Activated CD4-positive, alpha-beta T cell treated with anti-CD3 and anti-CD28 coated beads for 36 hours (primary cell): ENCODE results near the gene METTL1. TPM values are rescaled to one million over a fixed set of nuclear protein-coding genes. Genes with fewer than 3 reads are reported as not detected.

Experiments
- ATAC-seq: fragments of 200-7000 bp; cut with Tn5 transposase; one replicate; pipeline ENCODE4 v1.10.0; 2021; ENCODE audit warnings: mild to moderate bottlenecking, moderate library complexity
- CTCF ChIA-PET: fragments of 350-600 bp; sonication (Branson Sonifier 250); formaldehyde crosslinking; loops from one replicate; lab custom pipeline; 2021; ENCODE audit warnings: antibody characterized with exemption; lab: Charles Lee
- POLR2A ChIA-PET: fragments of 350-600 bp; sonication (Branson Sonifier 250); formaldehyde crosslinking; loops from one replicate; lab custom pipeline; 2021; ENCODE audit warnings: antibody characterized with exemption, inconsistent platforms; lab: Charles Lee
- DNase-seq: peaks from one replicate; pipeline ENCODE4 v3.0.0-alpha.2; 2020
- H3K27ac Mint-ChIP-seq: one replicate; pipeline ENCODE4 v1.8.0; 2021; ENCODE audit warnings: mixed read lengths
- H3K27me3 Mint-ChIP-seq: one replicate; pipeline ENCODE4 v1.8.0; 2021; ENCODE audit warnings: mixed read lengths
- H3K36me3 Mint-ChIP-seq: one replicate; pipeline ENCODE4 v1.8.0; 2021; ENCODE audit warnings: low read depth, mixed read lengths
- H3K4me1 Mint-ChIP-seq: one replicate; pipeline ENCODE4 v1.8.0; 2021; ENCODE audit warnings: mixed read lengths
- H3K4me3 Mint-ChIP-seq: one replicate; pipeline ENCODE4 v1.8.0; 2021; ENCODE audit warnings: mild to moderate bottlenecking, moderate library complexity, mixed read lengths
- H3K9me3 Mint-ChIP-seq: one replicate; pipeline ENCODE4 v1.8.0; 2021; ENCODE audit warnings: low read depth, mixed read lengths
- intact Hi-C, 2 experiments: fragments of 100-400 bp; cut with DNase I in 1 of 2; cut with micrococcal nuclease in 1 of 2; formaldehyde crosslinking; loops; one replicate each; pipeline versions ENCODE4 v1.14.2 to v1.15.1; 2022 to 2024; cut with DNase I, micrococcal nuclease
- total RNA-seq, 2 experiments: library from RNA; stranded (reverse); gene quantifications; one replicate each; pipeline ENCODE4 v1.2.3, GENCODE V29; 2021

METTL1 gene
- total RNA-seq, 2 experiments from 2014 or later, result 31.9 to 33.5 TPM

- H3K4me1 Mint-ChIP-seq, result peaks cover 37% of the 10 kb centered on the region
Measured at GRCh38 chr12:57769594-57769993, 2.3 kb downstream of the METTL1 start.

GRCh38 chr12:57767876-57768275 lies 4.0 kb downstream of the METTL1 start:
- H3K9me3 Mint-ChIP-seq, result no peaks in the 10 kb centered on the region
- no peak overlapping the region for H3K4me3 Mint-ChIP-seq
- peaks cover 49% of the 10 kb centered on the region for H3K36me3 Mint-ChIP-seq
- intact Hi-C loops, result no loop called here
- H3K27me3 Mint-ChIP-seq, result peaks cover 10% of the 10 kb centered on the region
- ChIA-PET CTCF (interaction anchor here (0.8 to 3.8 kb wide), 6 partner anchors 9 to 137 kb away, joined by 3 to 54 read pairs (median 4); partner anchors contain the start of gene MARCHF9), POLR2A (interaction anchor here (1.6 kb wide), 1 partner anchor 11 kb away, joined by 6 read pairs; no protein-coding TSS in a partner anchor)
- H3K4me1 Mint-ChIP-seq, result peaks cover 43% of the 10 kb centered on the region
- H3K27ac Mint-ChIP-seq, result no peak overlapping the region
- ATAC-seq (no peak), DNase-seq (no peak)

More at GRCh38 chr12:57769594-57769993, 2.3 kb downstream of the METTL1 start:
- ATAC-seq (no peak), DNase-seq (no peak)
- CTCF ChIA-PET, result interaction anchor here (0.6 to 1.7 kb wide), 4 partner anchors 10 to 81 kb away, joined by 3 to 6 read pairs (median 4); no protein-coding TSS in a partner anchor
- H3K27ac Mint-ChIP-seq, result no peak overlapping the region
- POLR2A ChIA-PET, result no interaction called here
- H3K27me3 Mint-ChIP-seq, result peaks cover 7% of the 10 kb centered on the region
- no peaks in the 10 kb centered on the region for H3K9me3 Mint-ChIP-seq
- intact Hi-C loops, result no loop called here
- peaks cover 38% of the 10 kb centered on the region for H3K36me3 Mint-ChIP-seq
- H3K4me3 Mint-ChIP-seq, result peak overlapping the region; percentile 4

GRCh38 chr12:57767305-57767698 lies 4.6 kb downstream of the METTL1 start:
- no peak for ATAC-seq
- ChIA-PET POLR2A (interaction anchor here (1.5 to 1.6 kb wide), 2 partner anchors 11 to 71 kb away, joined by 3 to 6 read pairs; no protein-coding TSS in a partner anchor), CTCF (interaction anchor here (0.8 to 3.8 kb wide), 7 partner anchors 8 to 138 kb away, joined by 3 to 54 read pairs (median 4); partner anchors contain the start of gene MARCHF9)
- Mint-ChIP-seq H3K4me1 (peaks cover 42% of the 10 kb centered on the region), H3K9me3 (no peaks in the 10 kb centered on the region), H3K4me3 (no peak overlapping the region), H3K27ac (no peak overlapping the region), H3K27me3 (peaks cover 10% of the 10 kb centered on the region), H3K36me3 (peaks cover 52% of the 10 kb centered on the region)
- DNase-seq, result no peak
- intact Hi-C loops, result no loop called here

- no peak for ATAC-seq
- POLR2A ChIA-PET, result interaction anchor here (0.7 to 1.6 kb wide), 5 partner anchors 10 to 72 kb away, joined by 3 to 6 read pairs (median 3); no protein-coding TSS in a partner anchor
- H3K36me3 Mint-ChIP-seq, result peaks cover 52% of the 10 kb centered on the region
Measured at GRCh38 chr12:57766464-57767304, 5.2 kb downstream of the METTL1 start, which contains the start of gene CYP27B1. Gene CYP27B1 (minus strand): TSS chr12:57767078. CDS start chr12:57767041, 37 bp downstream.

GRCh38 chr12:57765698-57766463 lies 6.0 kb downstream of the METTL1 start:
- H3K27ac Mint-ChIP-seq, result peak overlapping the region; percentile 84
- peak; percentile 10 for ATAC-seq
- H3K4me3 Mint-ChIP-seq, result peak overlapping the region; percentile 83
- intact Hi-C loops, result loop anchor here in 1 of 2 experiments (1.0 kb wide), 1 partner anchor 10 kb away; no protein-coding TSS in a partner anchor
- peaks cover 10% of the 10 kb centered on the region for H3K27me3 Mint-ChIP-seq
- H3K36me3 Mint-ChIP-seq, result peaks cover 57% of the 10 kb centered on the region
- H3K9me3 Mint-ChIP-seq, result no peaks in the 10 kb centered on the region
- ChIA-PET POLR2A (interaction anchor here (0.7 to 1.5 kb wide), 5 partner anchors 9 to 73 kb away, joined by 3 to 4 read pairs (median 3); no protein-coding TSS in a partner anchor), CTCF (interaction anchor here (0.6 to 3.8 kb wide), 11 partner anchors 9 to 133 kb away, joined by 3 to 54 read pairs (median 3); partner anchors contain the start of genes B4GALNT1, MARCHF9 and TSFM)
- peaks cover 34% of the 10 kb centered on the region for H3K4me1 Mint-ChIP-seq
- DNase-seq, result peak; percentile 31

More at GRCh38 chr12:57766464-57767304, 5.2 kb downstream of the METTL1 start, which contains the start of gene CYP27B1:
- intact Hi-C loops, result no loop called here
- peaks cover 10% of the 10 kb centered on the region for H3K27me3 Mint-ChIP-seq
- H3K27ac Mint-ChIP-seq, result peak within 1 kb of the TSS; percentile 63
- peak within 1 kb of the TSS; percentile 83 for H3K4me3 Mint-ChIP-seq
- peak; percentile 25 for DNase-seq
- no peaks in the 10 kb centered on the region for H3K9me3 Mint-ChIP-seq
- CTCF ChIA-PET, result interaction anchor here (0.8 to 3.8 kb wide), 9 partner anchors 8 to 137 kb away, joined by 3 to 54 read pairs (median 3); partner anchors contain the start of gene MARCHF9
- peaks cover 40% of the 10 kb centered on the region for H3K4me1 Mint-ChIP-seq

GRCh38 chr12:57765003-57765697 lies 6.8 kb downstream of the METTL1 start:
- POLR2A ChIA-PET, result interaction anchor here (1.0 to 1.2 kb wide), 2 partner anchors 16 to 19 kb away, joined by 3 read pairs; no protein-coding TSS in a partner anchor
- peaks cover 29% of the 10 kb centered on the region for H3K4me1 Mint-ChIP-seq
- peak overlapping the region; percentile 83 for H3K4me3 Mint-ChIP-seq
- H3K27me3 Mint-ChIP-seq, result peaks cover 10% of the 10 kb centered on the region
- intact Hi-C loops, result loop anchor here in 1 of 2 experiments (1.0 kb wide), 1 partner anchor 9 kb away; no protein-coding TSS in a partner anchor
- peak overlapping the region; percentile 84 for H3K27ac Mint-ChIP-seq
- DNase-seq, result peak; percentile 79
- H3K36me3 Mint-ChIP-seq, result peaks cover 53% of the 10 kb centered on the region
- no peaks in the 10 kb centered on the region for H3K9me3 Mint-ChIP-seq
- CTCF ChIA-PET, result interaction anchor here (0.6 to 3.8 kb wide), 9 partner anchors 9 to 132 kb away, joined by 3 to 54 read pairs (median 5); partner anchors contain the start of genes B4GALNT1, MARCHF9, TSFM and TSPAN31
- ATAC-seq, result peak; percentile 79

GRCh38 chr12:57764662-57765002 lies 7.3 kb downstream of the METTL1 start:
- H3K27ac Mint-ChIP-seq, result peak overlapping the region; percentile 84
- DNase-seq (peak; percentile 55), ATAC-seq (peak; percentile 25)
- peaks cover 10% of the 10 kb centered on the region for H3K27me3 Mint-ChIP-seq
- no peaks in the 10 kb centered on the region for H3K9me3 Mint-ChIP-seq
- ChIA-PET POLR2A (no interaction called here), CTCF (interaction anchor here (0.6 to 1.5 kb wide), 7 partner anchors 8 to 128 kb away, joined by 3 to 8 read pairs (median 5); partner anchors contain the start of gene TSPAN31)
- intact Hi-C loops, result loop anchor here in 1 of 2 experiments (1.0 kb wide), 1 partner anchor 8 kb away; no protein-coding TSS in a partner anchor
- peaks cover 47% of the 10 kb centered on the region for H3K36me3 Mint-ChIP-seq
- H3K4me1 Mint-ChIP-seq, result peaks cover 33% of the 10 kb centered on the region
- H3K4me3 Mint-ChIP-seq, result peak overlapping the region; percentile 83

- Mint-ChIP-seq H3K4me1 (peaks cover 38% of the 10 kb centered on the region), H3K27me3 (peaks cover 10% of the 10 kb centered on the region), H3K27ac (no peak overlapping the region), H3K36me3 (peaks cover 43% of the 10 kb centered on the region), H3K4me3 (peak overlapping the region; percentile 83), H3K9me3 (no peaks in the 10 kb centered on the region)
- DNase-seq (no peak), ATAC-seq (no peak)
- intact Hi-C loops, result no loop called here
- ChIA-PET CTCF (interaction anchor here (0.6 to 1.5 kb wide), 6 partner anchors 8 to 84 kb away, joined by 3 to 8 read pairs (median 5); partner anchors contain the start of gene TSPAN31), POLR2A (no interaction called here)
Measured at GRCh38 chr12:57763881-57764661, 7.8 kb downstream of the METTL1 start.

GRCh38 chr12:57762463-57762862 lies 9.4 kb downstream of the METTL1 start:
- DNase-seq (no peak), ATAC-seq (no peak)
- ChIA-PET POLR2A (no interaction called here), CTCF (interaction anchor here (1.0 to 1.5 kb wide), 2 partner anchors 20 to 142 kb away, joined by 3 to 5 read pairs; partner anchors contain the start of gene TSFM)
- Mint-ChIP-seq H3K27me3 (peaks cover 10% of the 10 kb centered on the region), H3K36me3 (peaks cover 39% of the 10 kb centered on the region), H3K4me3 (no peak overlapping the region), H3K4me1 (peaks cover 38% of the 10 kb centered on the region), H3K27ac (no peak overlapping the region), H3K9me3 (no peaks in the 10 kb centered on the region)
- intact Hi-C loops, result no loop called here
